Astrocyte (in vitro differentiated cells and primary cell): ENCODE data around the gene PLEKHM3.

ENCODE experiments used
- EZH2 ChIP-seq: IDR thresholded peaks from 2 replicates; pipeline ENCODE4 v1.6.1; 2012; ENCODE audit warnings: mild to moderate bottlenecking, low read length, inconsistent platforms; ENCODE audit not compliant: insufficient read depth
- TF ChIP-seq, protein P1 (sequence below): IDR thresholded peaks from 2 replicates; pipeline ENCODE4 v1.5.1; 2011; ENCODE audit warnings: low read depth, mild to moderate bottlenecking, inconsistent platforms, low read length, moderate library complexity; ENCODE audit not compliant: insufficient read depth

DNA sequence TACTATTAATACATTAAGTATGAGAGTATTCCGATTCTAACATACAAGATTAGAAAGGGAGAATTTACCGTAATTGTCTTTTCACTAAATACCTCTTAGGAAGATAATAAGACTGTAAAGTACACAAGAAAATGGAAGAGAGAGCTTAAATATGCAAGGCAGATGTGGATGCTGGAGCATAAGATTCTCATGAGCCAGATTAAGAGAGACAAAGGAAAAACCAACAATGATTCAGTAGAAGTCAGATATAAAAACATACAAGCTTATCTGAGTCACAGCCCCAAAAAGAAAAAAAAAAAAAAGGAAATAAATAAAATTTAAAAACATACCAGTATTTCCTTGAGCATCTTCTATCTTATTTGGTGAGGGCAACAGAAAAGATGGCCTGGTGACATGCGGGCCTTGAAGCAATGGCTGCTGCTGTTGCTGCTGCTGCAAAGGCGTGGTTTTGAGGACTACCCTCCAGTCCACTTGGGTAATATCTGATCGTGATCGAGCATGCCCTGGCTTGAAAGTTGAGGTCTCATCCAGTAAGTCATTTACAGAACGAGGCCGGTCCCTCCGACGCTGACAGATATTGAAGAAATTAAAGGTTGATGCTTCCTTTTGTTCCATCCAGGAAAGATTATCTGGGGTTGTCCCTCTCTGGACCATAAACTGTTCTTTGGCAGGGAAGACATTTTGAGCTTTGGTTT is 24.5 kb downstream of the PLEKHM3 start:
- TF ChIP-seq, protein P1, sequence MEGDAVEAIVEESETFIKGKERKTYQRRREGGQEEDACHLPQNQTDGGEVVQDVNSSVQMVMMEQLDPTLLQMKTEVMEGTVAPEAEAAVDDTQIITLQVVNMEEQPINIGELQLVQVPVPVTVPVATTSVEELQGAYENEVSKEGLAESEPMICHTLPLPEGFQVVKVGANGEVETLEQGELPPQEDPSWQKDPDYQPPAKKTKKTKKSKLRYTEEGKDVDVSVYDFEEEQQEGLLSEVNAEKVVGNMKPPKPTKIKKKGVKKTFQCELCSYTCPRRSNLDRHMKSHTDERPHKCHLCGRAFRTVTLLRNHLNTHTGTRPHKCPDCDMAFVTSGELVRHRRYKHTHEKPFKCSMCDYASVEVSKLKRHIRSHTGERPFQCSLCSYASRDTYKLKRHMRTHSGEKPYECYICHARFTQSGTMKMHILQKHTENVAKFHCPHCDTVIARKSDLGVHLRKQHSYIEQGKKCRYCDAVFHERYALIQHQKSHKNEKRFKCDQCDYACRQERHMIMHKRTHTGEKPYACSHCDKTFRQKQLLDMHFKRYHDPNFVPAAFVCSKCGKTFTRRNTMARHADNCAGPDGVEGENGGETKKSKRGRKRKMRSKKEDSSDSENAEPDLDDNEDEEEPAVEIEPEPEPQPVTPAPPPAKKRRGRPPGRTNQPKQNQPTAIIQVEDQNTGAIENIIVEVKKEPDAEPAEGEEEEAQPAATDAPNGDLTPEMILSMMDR, result no peak
- TF ChIP-seq EZH2, result no peak
